ENCODE results near the gene TSGA10.

GRCh38 chr2:99201959-99202678, 47.4 kb upstream of the TSGA10 start:
- TF ChIP-seq POLR2A (IDR thresholded peaks at IDR 0.05): no peak
- TF ChIP-seq, protein P1, sequence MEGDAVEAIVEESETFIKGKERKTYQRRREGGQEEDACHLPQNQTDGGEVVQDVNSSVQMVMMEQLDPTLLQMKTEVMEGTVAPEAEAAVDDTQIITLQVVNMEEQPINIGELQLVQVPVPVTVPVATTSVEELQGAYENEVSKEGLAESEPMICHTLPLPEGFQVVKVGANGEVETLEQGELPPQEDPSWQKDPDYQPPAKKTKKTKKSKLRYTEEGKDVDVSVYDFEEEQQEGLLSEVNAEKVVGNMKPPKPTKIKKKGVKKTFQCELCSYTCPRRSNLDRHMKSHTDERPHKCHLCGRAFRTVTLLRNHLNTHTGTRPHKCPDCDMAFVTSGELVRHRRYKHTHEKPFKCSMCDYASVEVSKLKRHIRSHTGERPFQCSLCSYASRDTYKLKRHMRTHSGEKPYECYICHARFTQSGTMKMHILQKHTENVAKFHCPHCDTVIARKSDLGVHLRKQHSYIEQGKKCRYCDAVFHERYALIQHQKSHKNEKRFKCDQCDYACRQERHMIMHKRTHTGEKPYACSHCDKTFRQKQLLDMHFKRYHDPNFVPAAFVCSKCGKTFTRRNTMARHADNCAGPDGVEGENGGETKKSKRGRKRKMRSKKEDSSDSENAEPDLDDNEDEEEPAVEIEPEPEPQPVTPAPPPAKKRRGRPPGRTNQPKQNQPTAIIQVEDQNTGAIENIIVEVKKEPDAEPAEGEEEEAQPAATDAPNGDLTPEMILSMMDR (IDR thresholded peaks at IDR 0.05): no peak

Measured in lower leg skin (tissue), 3 donors.